Measurements from ENCODE around the gene ZDHHC1.

Gene ZDHHC1

DNA sequence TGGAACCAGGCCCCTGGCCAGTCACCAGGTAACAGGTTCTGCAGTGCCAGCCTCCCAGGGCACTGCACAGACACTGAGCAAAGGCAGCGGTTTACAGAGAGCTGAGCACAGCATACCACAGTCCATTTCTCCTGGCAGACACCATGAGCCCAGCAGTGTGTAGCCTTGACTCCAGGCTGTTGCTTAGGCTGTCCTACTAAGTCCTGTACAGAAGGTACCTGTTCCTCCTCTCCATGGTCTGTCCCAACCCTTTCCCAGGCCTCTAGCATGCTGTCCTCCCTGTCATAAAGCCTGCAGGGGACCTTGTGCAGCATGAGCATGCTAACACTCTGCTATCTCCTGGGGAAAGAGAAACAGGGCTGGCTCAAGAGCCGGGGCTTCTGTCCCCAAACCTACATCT lies 44.7 kb upstream of the ZDHHC1 start:
- no peak for TF ChIP-seq CTCF (IDR thresholded peaks at IDR 0.05; ENCODE audit: low read depth, low read length)

DNA sequence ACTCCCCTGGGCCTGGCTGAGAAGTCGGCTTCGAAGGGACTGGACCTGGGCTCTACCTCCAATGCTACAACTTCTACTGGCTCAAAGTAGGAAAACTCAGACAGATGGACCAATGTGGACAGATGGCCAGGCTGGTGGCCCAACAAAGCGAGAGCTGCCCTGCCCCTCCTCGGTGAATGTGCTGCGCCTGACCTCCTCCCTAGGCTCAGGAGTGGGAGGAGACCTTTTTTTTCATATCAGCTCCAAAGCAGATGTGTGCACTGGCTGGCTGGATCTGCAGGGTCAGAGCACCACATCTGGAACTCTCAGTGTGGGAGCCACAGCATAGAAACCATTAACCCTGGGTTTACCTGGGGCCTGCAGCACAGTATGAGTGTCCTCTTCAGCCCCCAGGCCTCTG lies 43.9 kb upstream of the ZDHHC1 start:
- TF ChIP-seq CTCF (IDR thresholded peaks at IDR 0.05; ENCODE audit: low read depth, low read length), result no peak
- no peak for DNase-seq (ENCODE audit: extremely low read depth, low read depth)

More for the DNA sequence above, 44.7 kb upstream of the ZDHHC1 start:
- DNase-seq (ENCODE audit: extremely low read depth, low read depth), result no peak

GRCh38 chr16:67459861-67460150 lies 43.5 kb upstream of the ZDHHC1 start:
- no peak for DNase-seq (ENCODE audit: extremely low read depth, low read depth)
- TF ChIP-seq CTCF (IDR thresholded peaks at IDR 0.05; ENCODE audit: low read depth, low read length), result no peak

- no peak for DNase-seq (ENCODE audit: extremely low read depth, low read depth)
- TF ChIP-seq CTCF (IDR thresholded peaks at IDR 0.05; ENCODE audit: low read depth, low read length), result no peak
Measured at GRCh38 chr16:67459066-67459860, 43.0 kb upstream of the ZDHHC1 start.

GRCh38 chr16:67458121-67458641 lies 41.9 kb upstream of the ZDHHC1 start:
- no peak for TF ChIP-seq CTCF (IDR thresholded peaks at IDR 0.05; ENCODE audit: low read depth, low read length)
- no peak for DNase-seq (ENCODE audit: extremely low read depth, low read depth)

DNA sequence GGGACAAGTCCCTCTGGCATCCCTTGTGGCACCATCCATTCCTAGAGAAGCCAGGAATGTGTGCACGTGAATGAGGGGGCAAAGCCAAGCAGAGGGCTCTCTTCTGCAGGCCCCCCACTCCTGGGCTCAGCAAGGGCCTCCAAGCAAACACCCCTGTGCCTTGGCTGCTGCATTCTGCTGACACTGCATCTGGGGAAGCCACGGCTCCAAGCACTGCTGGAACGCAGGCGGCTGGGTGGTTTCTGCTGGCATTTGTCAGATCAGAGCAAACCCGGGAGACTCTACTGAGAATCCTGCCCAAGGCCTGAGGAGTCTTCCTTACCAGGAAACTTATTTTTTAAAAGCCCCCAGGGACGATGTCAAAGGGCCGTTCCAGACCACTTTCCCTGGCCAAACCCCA lies 41.3 kb upstream of the ZDHHC1 start:
- no peak for TF ChIP-seq CTCF (IDR thresholded peaks at IDR 0.05; ENCODE audit: low read depth, low read length)
- no peak for DNase-seq (ENCODE audit: extremely low read depth, low read depth)

GRCh38 chr16:67456391-67457081 lies 40.3 kb upstream of the ZDHHC1 start:
- no peak for DNase-seq (ENCODE audit: extremely low read depth, low read depth)
- TF ChIP-seq CTCF (IDR thresholded peaks at IDR 0.05; ENCODE audit: low read depth, low read length), result peak; percentile 57

Measured in AG09319 (cell line).